Nephron progenitor cell (in vitro differentiated cells): Measurements from ENCODE around the gene SH3BP4.

Source experiments
- DNase-seq: peaks from one replicate; pipeline ENCODE4 v3.0.0; 2021
- H3K27ac Mint-ChIP-seq: 2 replicates; pipeline ENCODE4 v1.8.0; 2021; ENCODE audit warnings: mild to moderate bottlenecking, moderate library complexity, mixed read lengths
- H3K27me3 Mint-ChIP-seq: 2 replicates; pipeline ENCODE4 v1.8.0; 2021; ENCODE audit warnings: mild to moderate bottlenecking, low read depth, mixed read lengths; ENCODE audit not compliant: poor library complexity
- H3K36me3 Mint-ChIP-seq: 2 replicates; pipeline ENCODE4 v1.8.0; 2021; ENCODE audit warnings: low read depth, mixed read lengths
- H3K4me1 Mint-ChIP-seq: 2 replicates; pipeline ENCODE4 v1.8.0; 2021; ENCODE audit warnings: mixed read lengths
- H3K4me3 Mint-ChIP-seq: 2 replicates; pipeline ENCODE4 v1.8.0; 2021; ENCODE audit warnings: mild to moderate bottlenecking, moderate library complexity, mixed read lengths
- H3K9me3 Mint-ChIP-seq: 2 replicates; pipeline ENCODE4 v1.8.0; 2021; ENCODE audit warnings: mild to moderate bottlenecking, moderate library complexity, mixed read lengths
- CTCF ChIP-seq: fragments of 200-600 bp; sonication (generic); IDR thresholded peaks from 2 replicates; pipeline ENCODE4 v1.5.0; 2021; ENCODE audit warnings: antibody characterized with exemption

SH3BP4 gene

GRCh38 chr2:235002198-235003095 lies 50.6 kb downstream of the SH3BP4 start:
- Mint-ChIP-seq H3K27me3 (no peaks in the 10 kb centered on the region), H3K36me3 (peaks cover 35% of the 10 kb centered on the region), H3K9me3 (peaks cover 4% of the 10 kb centered on the region)

GRCh38 chr2:235003096-235003775 lies 51.4 kb downstream of the SH3BP4 start:
- no peak for DNase-seq
- Mint-ChIP-seq H3K9me3 (peaks cover 4% of the 10 kb centered on the region), H3K4me1 (peaks cover 79% of the 10 kb centered on the region), H3K36me3 (peaks cover 33% of the 10 kb centered on the region), H3K27me3 (no peaks in the 10 kb centered on the region), H3K27ac (peak overlapping the region; percentile 49), H3K4me3 (no peak overlapping the region)
- no peak for TF ChIP-seq CTCF

More at GRCh38 chr2:235002198-235003095, 50.6 kb downstream of the SH3BP4 start:
- H3K4me3 Mint-ChIP-seq: no peak overlapping the region
- H3K4me1 Mint-ChIP-seq: peaks cover 76% of the 10 kb centered on the region
- no peak for DNase-seq
- TF ChIP-seq CTCF: no peak
- peak overlapping the region; percentile 49 for H3K27ac Mint-ChIP-seq

GRCh38 chr2:235004329-235004903 lies 52.6 kb downstream of the SH3BP4 start:
- Mint-ChIP-seq H3K4me1 (peaks cover 76% of the 10 kb centered on the region), H3K4me3 (no peak overlapping the region), H3K36me3 (peaks cover 28% of the 10 kb centered on the region), H3K9me3 (peaks cover 4% of the 10 kb centered on the region), H3K27me3 (no peaks in the 10 kb centered on the region), H3K27ac (peak overlapping the region; percentile 74)
- DNase-seq: no peak
- no peak for TF ChIP-seq CTCF

- peaks cover 31% of the 10 kb centered on the region for H3K36me3 Mint-ChIP-seq
- peaks cover 4% of the 10 kb centered on the region for H3K9me3 Mint-ChIP-seq
- peaks cover 77% of the 10 kb centered on the region for H3K4me1 Mint-ChIP-seq
- no peak overlapping the region for H3K27ac Mint-ChIP-seq
- DNase-seq: no peak
- no peak overlapping the region for H3K4me3 Mint-ChIP-seq
- no peak for TF ChIP-seq CTCF
- no peaks in the 10 kb centered on the region for H3K27me3 Mint-ChIP-seq
These were observed 53.2 kb downstream of the SH3BP4 start for GRCh38 chr2:235005023-235005422.

- DNase-seq: peak; percentile 76
- peaks cover 26% of the 10 kb centered on the region for H3K36me3 Mint-ChIP-seq
- H3K9me3 Mint-ChIP-seq: peaks cover 4% of the 10 kb centered on the region
- H3K4me3 Mint-ChIP-seq: peak overlapping the region; percentile 63
- H3K27ac Mint-ChIP-seq: peak overlapping the region; percentile 92
- TF ChIP-seq CTCF: no peak
- H3K27me3 Mint-ChIP-seq: no peaks in the 10 kb centered on the region
- H3K4me1 Mint-ChIP-seq: peaks cover 70% of the 10 kb centered on the region
These were observed 53.9 kb downstream of the SH3BP4 start for GRCh38 chr2:235005603-235006259.
